Stimulated activated CD4-positive, alpha-beta T cell treated with anti-CD3 and anti-CD28 coated beads, TNF-alpha, amount 100 ng/mL, for 48 hours (primary cell): ENCODE data around the gene EMSY.

Experiments used
- DNase-seq, 3 donors: peaks; one replicate each; pipeline ENCODE4 v3.0.0-alpha.2; 2020; ENCODE audit warnings: low read depth in 3 of 3

Gene EMSY

GRCh38 chr11:76597533-76598425 lies 153.0 kb downstream of the EMSY start:
- no peak for DNase-seq

DNA sequence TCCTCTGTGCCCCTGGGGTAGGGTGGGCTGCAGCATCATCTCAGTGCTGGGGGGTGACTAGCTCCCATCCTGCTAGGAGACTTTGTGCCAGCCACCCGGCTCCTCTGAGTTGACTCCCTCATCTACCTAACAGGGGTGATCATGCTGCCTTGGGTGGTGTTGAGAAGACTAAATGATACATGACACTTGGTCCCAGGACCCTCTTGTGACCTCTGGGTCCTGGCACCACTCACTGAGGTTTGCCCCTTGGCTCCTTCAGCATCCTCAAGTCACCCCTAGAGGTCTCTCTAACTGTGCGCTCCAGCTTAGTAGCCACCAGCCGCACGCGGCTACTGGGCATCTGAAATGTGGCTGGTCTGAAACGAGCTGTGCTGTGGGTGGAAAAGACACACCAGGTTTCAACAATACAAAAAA lies 153.6 kb downstream of the EMSY start:
- DNase-seq, result no peak

DNA sequence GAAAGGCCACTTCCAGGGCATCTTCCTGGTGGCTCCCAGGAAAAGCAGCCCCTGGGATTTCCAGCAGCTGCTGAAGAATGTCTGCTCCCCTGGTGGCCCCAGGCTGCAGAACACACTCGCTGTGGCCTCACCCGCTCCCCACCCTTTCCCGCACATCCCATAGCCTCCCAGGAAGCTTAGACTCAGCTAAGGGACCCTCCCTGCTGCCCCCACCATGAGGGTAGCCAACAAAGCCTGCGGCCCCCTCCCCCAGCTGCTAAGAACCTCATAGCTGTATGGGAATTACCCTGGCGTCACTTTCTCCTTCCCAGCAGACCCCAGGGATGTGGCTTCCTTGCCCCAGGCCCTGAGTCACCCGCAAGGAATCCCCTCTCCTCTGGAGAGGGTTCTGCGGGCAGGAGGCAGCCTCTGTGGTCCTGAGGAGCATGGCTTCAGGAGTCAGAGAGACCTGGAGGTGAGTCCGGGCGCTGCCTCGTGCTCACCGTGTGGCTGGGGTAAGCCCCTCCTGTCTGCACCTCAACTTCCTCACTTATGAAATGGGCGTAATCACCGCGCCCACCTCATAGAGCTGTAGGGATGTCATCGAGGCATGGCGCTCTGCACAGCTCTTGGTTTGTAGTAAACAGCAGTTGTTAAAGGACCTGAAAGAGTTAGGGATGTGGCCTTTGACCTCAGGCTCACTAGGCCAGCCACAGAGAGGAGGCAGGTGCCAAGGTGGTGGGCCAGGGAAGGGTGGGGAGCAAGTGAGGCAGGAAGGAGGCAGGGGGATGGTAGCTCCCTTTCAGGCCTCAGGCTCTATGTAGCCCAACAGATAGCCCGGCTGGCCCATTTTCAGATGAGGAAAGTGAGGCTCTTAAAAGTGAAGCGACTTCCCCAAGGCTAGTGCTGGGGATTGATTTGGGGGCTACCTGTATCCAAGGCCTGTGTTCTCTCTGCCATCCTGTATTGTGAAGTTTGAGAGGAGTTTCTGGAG lies 154.5 kb downstream of the EMSY start:
- DNase-seq, result no peak

- no peak for DNase-seq
Observed at GRCh38 chr11:76600124-76600655, 155.4 kb downstream of the EMSY start.

- DNase-seq, result no peak
Observed at GRCh38 chr11:76601272-76601671, 156.5 kb downstream of the EMSY start.

GRCh38 chr11:76601724-76602123 lies 156.9 kb downstream of the EMSY start:
- DNase-seq, result no peak

GRCh38 chr11:76602431-76602861 lies 157.6 kb downstream of the EMSY start:
- DNase-seq, result no peak
